RKO (cell line): ENCODE measurements around the gene TMEM171.

Source experiments
- DNase-seq: peaks from one replicate; pipeline ENCODE4 v3.0.0-alpha.2; 2016; ENCODE audit warnings: low spot score

Gene TMEM171

GRCh38 chr5:73120222-73121118, at the start of gene TMEM171:
TSS of gene TMEM171 (plus strand) at chr5:73120575. CDS start at chr5:73123374, 2,799 bp downstream.
- DNase-seq: no peak

GRCh38 chr5:73081093-73081492, 39.3 kb upstream of the TMEM171 start:
- no peak for DNase-seq

GRCh38 chr5:73088026-73088425, 32.3 kb upstream of the TMEM171 start:
- DNase-seq: no peak

GRCh38 chr5:73093943-73094342, 26.4 kb upstream of the TMEM171 start:
- peak; percentile 70 for DNase-seq

- DNase-seq: no peak
These were observed 26.0 kb upstream of the TMEM171 start for GRCh38 chr5:73094415-73094814.

GRCh38 chr5:73095564-73096238, 24.7 kb upstream of the TMEM171 start:
- no peak for DNase-seq

GRCh38 chr5:73096239-73096575, 24.2 kb upstream of the TMEM171 start:
- DNase-seq: peak; percentile 22

- DNase-seq: no peak
These were observed 22.6 kb upstream of the TMEM171 start for GRCh38 chr5:73097740-73098139.

GRCh38 chr5:73100109-73100508, 20.3 kb upstream of the TMEM171 start:
- no peak for DNase-seq

GRCh38 chr5:73103870-73104299, 16.5 kb upstream of the TMEM171 start:
- no peak for DNase-seq

- no peak for DNase-seq
These were observed 16.0 kb upstream of the TMEM171 start for GRCh38 chr5:73104326-73104725.

- DNase-seq: no peak
These were observed 14.0 kb upstream of the TMEM171 start for GRCh38 chr5:73106335-73106734.

GRCh38 chr5:73110190-73110589, 10.2 kb upstream of the TMEM171 start:
- no peak for DNase-seq

GRCh38 chr5:73111536-73111935, 8.8 kb upstream of the TMEM171 start:
- no peak for DNase-seq

GRCh38 chr5:73112359-73112758, 8.0 kb upstream of the TMEM171 start:
- DNase-seq: no peak

GRCh38 chr5:73114044-73114688, 6.2 kb upstream of the TMEM171 start:
- no peak for DNase-seq

- DNase-seq: peak; percentile 5
These were observed 4.8 kb upstream of the TMEM171 start for GRCh38 chr5:73115399-73116051.

- no peak for DNase-seq
These were observed 3.9 kb upstream of the TMEM171 start for GRCh38 chr5:73116506-73116905.

- DNase-seq: no peak
These were observed 3.2 kb upstream of the TMEM171 start for GRCh38 chr5:73117088-73117740.

- DNase-seq: no peak
These were observed 1.9 kb upstream of the TMEM171 start for GRCh38 chr5:73118391-73118973.

GRCh38 chr5:73119451-73120157, 771 bp upstream of the TMEM171 start:
- no peak for DNase-seq
